ENCODE results near the gene MAP4. TPM values are rescaled to one million over a fixed set of nuclear protein-coding genes. Genes with fewer than 3 reads are reported as not detected.

MAP4 gene
- total RNA-seq, 4 donors from 2014 or later, result 597 to 976 (median 687) TPM

GRCh38 chr3:47912006-47912504, 104.2 kb downstream of the MAP4 start:
- in situ Hi-C loops (cut with MboI; ENCODE audit: low sequenced_read_pairs in 4 of 4), result no loop called here
- H3K9me3 ChIP-seq, result no peaks in the 10 kb centered on the region
- ATAC-seq (no peak), DNase-seq (no peak)
- H3K27ac ChIP-seq, result peak overlapping the region; percentile 44 to 80 (median 68)
- intact Hi-C loops (cut with DNase I; ENCODE audit: low total_unique reads), result loop anchor here (2.0 to 5.0 kb wide), 2 partner anchors 23 to 75 kb away; no protein-coding TSS in a partner anchor
- peaks cover 0 to 74% of the 10 kb centered on the region in 2 donors for H3K36me3 ChIP-seq
- H3K27me3 ChIP-seq, result no peaks in the 10 kb centered on the region
- TF ChIP-seq CTCF (IDR thresholded peaks at IDR 0.05 in 4 of 5, conservative IDR thresholded peaks at IDR 0.05 in 1 of 5), result no peak
- no peak for TF ChIP-seq POLR2A (IDR thresholded peaks at IDR 0.05)
- no peak overlapping the region for H3K4me3 ChIP-seq
- peaks cover 18 to 31% of the 10 kb centered on the region in 2 donors for H3K4me1 ChIP-seq

- peaks cover 0 to 74% of the 10 kb centered on the region in 2 donors for H3K36me3 ChIP-seq
- DNase-seq (peak; percentile 19 to 46), ATAC-seq (peak; percentile 83 to 90)
- H3K4me3 ChIP-seq, result no peak overlapping the region
- peaks cover 14 to 31% of the 10 kb centered on the region in 2 donors for H3K4me1 ChIP-seq
- intact Hi-C loops (cut with DNase I; ENCODE audit: low total_unique reads), result loop anchor here (5.0 kb wide), 1 partner anchor 76 kb away; no protein-coding TSS in a partner anchor
- no peaks in the 10 kb centered on the region for H3K27me3 ChIP-seq
- no peak for TF ChIP-seq CTCF (IDR thresholded peaks at IDR 0.05 in 4 of 5, conservative IDR thresholded peaks at IDR 0.05 in 1 of 5)
- no peak for TF ChIP-seq POLR2A (IDR thresholded peaks at IDR 0.05)
- in situ Hi-C loops (cut with MboI; ENCODE audit: low sequenced_read_pairs in 4 of 4), result no loop called here
- H3K27ac ChIP-seq, result peak overlapping the region; percentile 58 to 80 (median 74)
- no peaks in the 10 kb centered on the region for H3K9me3 ChIP-seq
These were observed 105.3 kb downstream of the MAP4 start for GRCh38 chr3:47910777-47911440.

GRCh38 chr3:47910233-47910632, 106.0 kb downstream of the MAP4 start:
- Histone ChIP-seq H3K4me3 (no peak overlapping the region), H3K36me3 (peaks cover 0 to 70% of the 10 kb centered on the region in 2 donors), H3K27me3 (no peaks in the 10 kb centered on the region), H3K27ac (peak overlapping the region; percentile 58 to 80 (median 74)), H3K4me1 (peaks cover 14 to 31% of the 10 kb centered on the region in 2 donors), H3K9me3 (no peaks in the 10 kb centered on the region)
- no peak for TF ChIP-seq POLR2A (IDR thresholded peaks at IDR 0.05)
- no peak for TF ChIP-seq CTCF (IDR thresholded peaks at IDR 0.05 in 4 of 5, conservative IDR thresholded peaks at IDR 0.05 in 1 of 5)
- intact Hi-C loops (cut with DNase I; ENCODE audit: low total_unique reads), result loop anchor here (5.0 kb wide), 1 partner anchor 77 kb away; no protein-coding TSS in a partner anchor
- DNase-seq (no peak), ATAC-seq (no peak)
- in situ Hi-C loops (cut with MboI; ENCODE audit: low sequenced_read_pairs in 4 of 4), result no loop called here

- H3K9me3 ChIP-seq, result no peaks in the 10 kb centered on the region
These were observed 106.6 kb downstream of the MAP4 start for GRCh38 chr3:47909607-47910006.

More at GRCh38 chr3:47909607-47910006, 106.6 kb downstream of the MAP4 start:
- ATAC-seq, result no peak
- Histone ChIP-seq H3K27ac (peak overlapping the region in 3 of 4 donors; percentile 58 to 80 (median 77)), H3K27me3 (no peaks in the 10 kb centered on the region), H3K36me3 (peaks cover 0 to 64% of the 10 kb centered on the region in 2 donors), H3K4me3 (no peak overlapping the region), H3K4me1 (peaks cover 14 to 31% of the 10 kb centered on the region in 2 donors)
- in situ Hi-C loops (cut with MboI; ENCODE audit: low sequenced_read_pairs in 4 of 4), result no loop called here
- TF ChIP-seq CTCF (IDR thresholded peaks at IDR 0.05 in 4 of 5, conservative IDR thresholded peaks at IDR 0.05 in 1 of 5) (no peak), POLR2A (IDR thresholded peaks at IDR 0.05) (no peak)
- no peak for DNase-seq
- intact Hi-C loops (cut with DNase I; ENCODE audit: low total_unique reads), result loop anchor here (5.0 kb wide), 1 partner anchor 78 kb away; no protein-coding TSS in a partner anchor
